ENCODE data around the gene ATXN1.
"Not testable (repeated sequence)": the region's sequence is repeated elsewhere in the genome, so short reads cannot be mapped to it uniquely, and the experiment has no call there.

Gene ATXN1

DNA sequence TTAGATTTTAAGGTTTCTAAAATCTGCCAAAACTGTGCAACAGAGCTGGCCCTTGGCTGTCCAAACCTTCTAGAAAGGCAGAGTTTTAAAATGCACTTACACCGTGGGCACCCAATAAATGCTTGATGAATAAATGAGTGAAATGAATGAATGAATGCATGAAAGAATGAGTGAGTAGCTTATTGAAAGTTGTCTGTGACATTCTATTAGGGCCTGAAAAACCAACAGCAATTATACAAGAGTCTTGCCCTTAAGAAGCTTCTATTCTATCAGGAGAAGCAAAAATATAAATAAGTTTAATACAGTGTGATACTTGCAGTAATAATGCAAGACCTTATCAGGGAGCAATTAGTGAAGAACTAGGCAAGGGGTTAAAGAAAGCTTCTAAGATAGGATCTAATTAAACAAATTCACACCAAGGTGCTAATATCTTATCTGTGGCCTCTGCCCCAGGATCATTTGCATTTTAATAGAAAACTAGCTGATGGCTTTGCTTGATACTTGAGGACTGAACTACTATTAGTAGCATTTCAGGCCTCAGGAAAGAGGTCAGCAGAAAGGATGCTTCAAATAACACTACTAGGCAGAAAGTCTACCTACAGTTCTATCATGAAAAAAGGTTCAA lies 292.2 kb downstream of the ATXN1 start:
- Histone ChIP-seq H3K36me3 (replicated peaks) (no peaks in the 10 kb centered on the region), H3K27me3 (replicated peaks) (no peaks in the 10 kb centered on the region), H3K27ac (no peak overlapping the region), H3K4me3 (ENCODE audit: low read depth, low read length) (no peak overlapping the region)
- in situ Hi-C loops (cut with HindIII; ENCODE audit: low pct_ligation_motif_present, low sequenced_read_pairs) = no loop called here
- no peak for DNase-seq
- TF ChIP-seq CTCF (IDR thresholded peaks at IDR 0.05; ENCODE audit: low read depth, low read length, missing control alignments) = no peak

GRCh38 chr6:16466800-16467553 lies 294.3 kb downstream of the ATXN1 start:
- DNase-seq = no peak
- Histone ChIP-seq H3K4me3 (ENCODE audit: low read depth, low read length) (no peak overlapping the region), H3K27ac (no peak overlapping the region), H3K36me3 (replicated peaks) (no peaks in the 10 kb centered on the region), H3K27me3 (replicated peaks) (no peaks in the 10 kb centered on the region)
- in situ Hi-C loops (cut with HindIII; ENCODE audit: low pct_ligation_motif_present, low sequenced_read_pairs) = no loop called here
- no peak for TF ChIP-seq CTCF (IDR thresholded peaks at IDR 0.05; ENCODE audit: low read depth, low read length, missing control alignments)

DNA sequence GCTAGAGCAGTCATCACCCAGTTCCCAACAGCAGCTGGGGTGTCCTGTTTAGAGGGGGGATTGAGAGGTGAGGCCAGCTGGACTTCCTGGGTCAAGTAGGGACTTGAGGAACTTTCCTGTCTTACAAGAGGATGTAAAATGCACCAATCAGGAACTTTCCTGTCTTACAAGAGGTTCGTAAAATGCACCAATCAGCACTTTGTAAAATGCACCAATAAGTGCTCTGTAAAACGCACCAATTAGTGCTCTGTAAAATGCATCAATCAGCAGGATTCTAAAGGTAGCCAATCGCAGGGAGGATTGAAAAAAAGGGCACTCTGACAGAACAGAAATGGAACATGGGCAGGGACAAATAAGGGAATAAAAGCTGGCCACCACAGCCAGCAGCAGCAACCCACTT lies 297.2 kb downstream of the ATXN1 start:
- Histone ChIP-seq H3K27ac (no peak overlapping the region), H3K27me3 (replicated peaks) (no peaks in the 10 kb centered on the region), H3K36me3 (replicated peaks) (no peaks in the 10 kb centered on the region), H3K4me3 (ENCODE audit: low read depth, low read length) (no peak overlapping the region)
- TF ChIP-seq CTCF (IDR thresholded peaks at IDR 0.05; ENCODE audit: low read depth, low read length, missing control alignments) = no peak
- no peak for DNase-seq
- in situ Hi-C loops (cut with HindIII; ENCODE audit: low pct_ligation_motif_present, low sequenced_read_pairs) = no loop called here

DNA sequence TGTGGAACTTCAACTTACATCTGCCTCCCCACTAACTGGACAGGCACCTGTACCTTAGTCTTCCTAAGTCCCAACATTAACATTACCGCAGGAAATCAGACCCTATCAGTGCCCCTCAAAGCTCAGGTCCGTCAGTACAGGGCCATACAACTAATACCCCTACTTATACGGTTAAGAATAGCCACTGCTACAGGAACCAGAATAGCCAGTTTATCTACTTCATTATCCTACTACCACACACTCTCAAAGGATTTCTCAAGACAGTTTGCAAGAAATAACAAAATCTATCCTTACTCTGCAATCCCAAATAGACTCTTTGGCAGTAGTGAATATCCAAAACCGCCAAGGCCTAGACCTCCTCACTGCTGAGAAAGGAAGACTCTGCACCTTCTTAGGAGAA lies 298.0 kb downstream of the ATXN1 start:
- DNase-seq; H3K36me3 ChIP-seq (replicated peaks); H3K4me3 ChIP-seq (ENCODE audit: low read depth, low read length); H3K27me3 ChIP-seq (replicated peaks); in situ Hi-C loops (cut with HindIII; ENCODE audit: low pct_ligation_motif_present, low sequenced_read_pairs); H3K27ac ChIP-seq: not testable (repeated sequence)

- no peak for DNase-seq
- TF ChIP-seq CTCF (IDR thresholded peaks at IDR 0.05; ENCODE audit: low read depth, low read length, missing control alignments) = no peak
- no peaks in the 10 kb centered on the region for H3K27me3 ChIP-seq (replicated peaks)
- H3K27ac ChIP-seq = no peak overlapping the region
- H3K4me3 ChIP-seq (ENCODE audit: low read depth, low read length) = no peak overlapping the region
- H3K36me3 ChIP-seq (replicated peaks) = no peaks in the 10 kb centered on the region
- in situ Hi-C loops (cut with HindIII; ENCODE audit: low pct_ligation_motif_present, low sequenced_read_pairs) = no loop called here
Observed at GRCh38 chr6:16461491-16461890, 299.8 kb downstream of the ATXN1 start.

GRCh38 chr6:16459472-16459871 lies 301.8 kb downstream of the ATXN1 start:
- in situ Hi-C loops (cut with HindIII; ENCODE audit: low pct_ligation_motif_present, low sequenced_read_pairs); DNase-seq; H3K36me3 ChIP-seq (replicated peaks); H3K4me3 ChIP-seq (ENCODE audit: low read depth, low read length); H3K27ac ChIP-seq; H3K27me3 ChIP-seq (replicated peaks): not testable (repeated sequence)

GRCh38 chr6:16452348-16452747 lies 308.9 kb downstream of the ATXN1 start:
- no peak for TF ChIP-seq CTCF (IDR thresholded peaks at IDR 0.05; ENCODE audit: low read depth, low read length, missing control alignments)
- in situ Hi-C loops (cut with HindIII; ENCODE audit: low pct_ligation_motif_present, low sequenced_read_pairs) = no loop called here
- DNase-seq = no peak

More at GRCh38 chr6:16452348-16452747, 308.9 kb downstream of the ATXN1 start:
- no peaks in the 10 kb centered on the region for H3K36me3 ChIP-seq (replicated peaks)
- no peaks in the 10 kb centered on the region for H3K27me3 ChIP-seq (replicated peaks)
- no peak overlapping the region for H3K27ac ChIP-seq
- no peak overlapping the region for H3K4me3 ChIP-seq (ENCODE audit: low read depth, low read length)

Data from brain microvascular endothelial cell (primary cell).